ENCODE measurements around the gene LRBA. TPM values are rescaled to one million over a fixed set of nuclear protein-coding genes. Genes with fewer than 3 reads are reported as not detected.

Gene LRBA
- total RNA-seq, 1 experiment from 2014 or later, result 55.3 TPM

GRCh38 chr4:150886597-150886996, 128.5 kb downstream of the LRBA start:
- no peak overlapping the region for H2AFZ ChIP-seq (ENCODE audit: low read length)
- H2BK15ac ChIP-seq (ENCODE audit: low read depth, low read length), result no peak overlapping the region
- H3K9me3 Mint-ChIP-seq, result no peaks in the 10 kb centered on the region
- no peaks in the 10 kb centered on the region; the same call in 1 of the 2 replicates for H3K4me1 ChIP-seq (ENCODE audit: insufficient read depth, low read length)
- H3K79me1 ChIP-seq (ENCODE audit: insufficient read depth, low read depth, low read length, poor library complexity, severe bottlenecking), result no peaks in the 10 kb centered on the region
- H3K4me3 Mint-ChIP-seq, result no peak overlapping the region
- H4K5ac ChIP-seq (ENCODE audit: insufficient read length, low read depth, low read length), result no peak overlapping the region
- H4K91ac ChIP-seq (ENCODE audit: insufficient read length, low read depth, low read length), result no peak overlapping the region
- H4K20me1 ChIP-seq (ENCODE audit: control insufficient read depth, insufficient read depth, insufficient read length), result no peaks in the 10 kb centered on the region
- no peak overlapping the region for H3K27ac ChIP-seq (ENCODE audit: insufficient read length, low read depth, low read length)
- no CpG with 5 or more reads among the region's 1 CpG for WGBS (ENCODE audit: extremely low coverage, insufficient read length, low lambda C conversion rate)
- H3K27me3 ChIP-seq (ENCODE audit: insufficient read depth, low read length), result no peaks in the 10 kb centered on the region
- H3K9me3 ChIP-seq (ENCODE audit: control insufficient read depth, low read depth, low read length), result no peaks in the 10 kb centered on the region
- H2BK12ac ChIP-seq (ENCODE audit: insufficient read length, low read depth, low read length), result no peak overlapping the region
- H2BK5ac ChIP-seq (ENCODE audit: insufficient read length, low read length), result no peak overlapping the region
- no peak overlapping the region for H4K8ac ChIP-seq (replicated peaks; ENCODE audit: insufficient read length, low read depth, low read length)
- no peak overlapping the region for H3K56ac ChIP-seq (ENCODE audit: insufficient read length, low read depth, low read length)
- H3K14ac ChIP-seq (ENCODE audit: insufficient read depth, low read length), result no peak overlapping the region
- H3K18ac ChIP-seq (ENCODE audit: insufficient read length, low read depth, low read length), result no peak overlapping the region
- no peak overlapping the region for H2BK120ac ChIP-seq (ENCODE audit: low read depth, low read length, poor library complexity, severe bottlenecking)
- H3T11ph ChIP-seq (ENCODE audit: low read length), result no peak overlapping the region
- no peak overlapping the region for H2AK5ac ChIP-seq (ENCODE audit: insufficient read length, low read length)
- no peak for DNase-seq
- peak overlapping the region in 1 of 3 experiments; percentile 17; a peak in 1 of 7 replicates for H3K27ac Mint-ChIP-seq
- TF ChIP-seq, protein P1, sequence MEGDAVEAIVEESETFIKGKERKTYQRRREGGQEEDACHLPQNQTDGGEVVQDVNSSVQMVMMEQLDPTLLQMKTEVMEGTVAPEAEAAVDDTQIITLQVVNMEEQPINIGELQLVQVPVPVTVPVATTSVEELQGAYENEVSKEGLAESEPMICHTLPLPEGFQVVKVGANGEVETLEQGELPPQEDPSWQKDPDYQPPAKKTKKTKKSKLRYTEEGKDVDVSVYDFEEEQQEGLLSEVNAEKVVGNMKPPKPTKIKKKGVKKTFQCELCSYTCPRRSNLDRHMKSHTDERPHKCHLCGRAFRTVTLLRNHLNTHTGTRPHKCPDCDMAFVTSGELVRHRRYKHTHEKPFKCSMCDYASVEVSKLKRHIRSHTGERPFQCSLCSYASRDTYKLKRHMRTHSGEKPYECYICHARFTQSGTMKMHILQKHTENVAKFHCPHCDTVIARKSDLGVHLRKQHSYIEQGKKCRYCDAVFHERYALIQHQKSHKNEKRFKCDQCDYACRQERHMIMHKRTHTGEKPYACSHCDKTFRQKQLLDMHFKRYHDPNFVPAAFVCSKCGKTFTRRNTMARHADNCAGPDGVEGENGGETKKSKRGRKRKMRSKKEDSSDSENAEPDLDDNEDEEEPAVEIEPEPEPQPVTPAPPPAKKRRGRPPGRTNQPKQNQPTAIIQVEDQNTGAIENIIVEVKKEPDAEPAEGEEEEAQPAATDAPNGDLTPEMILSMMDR (conservative IDR thresholded peaks at IDR 0.05), result no peak
- no peaks in the 10 kb centered on the region for H3K4me1 Mint-ChIP-seq
- H3K23ac ChIP-seq (ENCODE audit: insufficient read length, low read depth, low read length), result no peak overlapping the region
- no peaks in the 10 kb centered on the region for H3K27me3 Mint-ChIP-seq (ENCODE audit: low read depth)
- H3K9ac ChIP-seq (ENCODE audit: extremely low read depth, insufficient read length, low read length), result no peak overlapping the region
- H2BK20ac ChIP-seq (ENCODE audit: low read depth, low read length, poor library complexity, severe bottlenecking), result no peak overlapping the region
- no peak overlapping the region for H3K4ac ChIP-seq (ENCODE audit: low read depth, low read length)
- H3K4me2 ChIP-seq (ENCODE audit: insufficient read depth, insufficient read length, low read length), result no peak overlapping the region
- H3K79me2 ChIP-seq (ENCODE audit: insufficient read depth, low read length), result no peaks in the 10 kb centered on the region
- H3K36me3 Mint-ChIP-seq (ENCODE audit: insufficient read depth in 1 of 3, low read depth in 3 of 3), result peaks cover 3 to 8% (median 7%) of the 10 kb centered on the region in 3 experiments; a peak in 5 of 7 replicates
- H3K23me2 ChIP-seq (ENCODE audit: insufficient read length, low read depth, low read length, poor library complexity, severe bottlenecking), result no peaks in the 10 kb centered on the region
